Activated naive CD4-positive, alpha-beta T cell treated with Interleukin-2 at 50 U/mL for 16 hours (primary cell): ENCODE measurements around the gene CSHL1.
"Not testable (repeated sequence)": the region's sequence is repeated elsewhere in the genome, so short reads cannot be mapped to it uniquely, and the experiment has no call there.

Experiments used
- DNase-seq: peaks from one replicate; pipeline ENCODE4 v3.0.0-alpha.2; 2020

CSHL1 gene

DNA sequence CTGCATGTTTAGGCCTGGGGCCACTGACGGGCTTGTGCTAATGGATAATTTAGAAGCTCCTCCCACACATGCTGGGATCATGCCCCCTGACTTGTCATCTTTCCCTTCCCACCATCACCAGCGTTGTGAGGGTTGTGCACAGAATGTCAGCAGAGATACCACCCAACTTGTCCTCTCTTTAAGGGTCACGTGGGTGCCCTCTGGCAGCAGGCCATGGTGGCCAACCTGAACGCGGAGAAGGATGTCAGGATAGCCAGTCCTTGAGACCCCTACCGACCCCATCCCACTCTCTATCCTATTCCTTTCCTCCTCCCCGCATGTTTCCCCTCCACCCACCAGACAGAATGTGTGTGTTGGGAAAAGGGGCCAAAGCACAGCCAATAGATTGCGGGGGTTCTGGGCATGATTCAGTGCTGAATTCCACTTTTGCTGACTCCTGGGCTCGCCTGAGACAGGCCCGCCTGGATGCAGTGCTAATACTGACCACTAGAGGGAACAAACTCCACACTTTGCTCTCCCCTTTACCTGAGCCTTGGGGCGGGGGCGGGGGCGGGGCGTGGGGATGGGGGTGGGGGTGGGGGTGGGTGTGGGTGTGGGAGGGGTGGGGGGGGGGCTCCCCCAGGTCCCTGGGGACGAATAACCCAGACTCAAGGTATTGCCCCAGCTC, 29.0 kb downstream of the CSHL1 start, which contains the start of gene GH2:
GH2 (minus strand) TSS at position 10 of the 667 bp plus-strand sequence. CDS start 143 bp downstream, outside the sequence.
- DNase-seq = peak; percentile 67

DNA sequence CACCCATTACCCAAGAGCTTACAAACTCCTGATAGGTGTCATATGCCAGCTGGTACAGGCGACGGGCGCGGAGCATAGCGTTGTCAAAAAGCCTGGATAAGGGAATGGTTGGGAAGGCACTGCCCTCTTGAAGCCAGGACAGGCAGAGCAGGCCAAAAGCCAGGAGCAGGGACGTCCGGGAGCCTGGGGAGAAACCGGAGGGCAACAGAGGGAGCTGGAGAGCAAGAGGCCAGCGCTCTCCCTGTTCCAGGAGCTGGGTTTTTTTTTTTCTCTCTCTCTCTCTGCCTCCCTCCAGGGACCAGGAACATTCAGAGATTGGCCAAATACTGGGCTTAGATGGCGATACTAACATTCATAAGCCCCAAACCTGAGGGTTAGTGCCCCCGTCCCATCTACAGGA, 29.7 kb downstream of the CSHL1 start:
- not testable (repeated sequence) for DNase-seq

DNA sequence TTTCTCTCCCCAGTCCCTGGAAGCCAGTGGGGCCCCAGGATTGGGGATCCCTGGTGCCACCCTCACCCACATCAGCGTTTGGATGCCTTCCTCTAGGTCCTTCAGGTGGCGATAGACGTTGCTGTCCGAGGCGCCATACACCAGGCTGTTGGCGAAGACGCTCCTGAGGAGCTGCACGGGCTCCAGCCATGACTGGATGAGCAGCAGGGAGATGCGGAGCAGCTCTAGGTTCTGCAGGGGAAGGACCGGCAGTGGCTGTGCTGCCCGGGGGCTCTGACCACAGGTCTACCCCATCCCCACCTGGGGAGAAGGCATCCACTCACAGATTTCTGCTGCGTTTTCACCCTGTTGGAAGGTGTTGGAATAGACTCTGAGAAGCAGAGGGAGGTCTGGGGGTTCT, 30.4 kb downstream of the CSHL1 start:
- no peak for DNase-seq

- not testable (repeated sequence) for DNase-seq
Measured at GRCh38 chr17:63878413-63878812, 32.6 kb downstream of the CSHL1 start.

DNA sequence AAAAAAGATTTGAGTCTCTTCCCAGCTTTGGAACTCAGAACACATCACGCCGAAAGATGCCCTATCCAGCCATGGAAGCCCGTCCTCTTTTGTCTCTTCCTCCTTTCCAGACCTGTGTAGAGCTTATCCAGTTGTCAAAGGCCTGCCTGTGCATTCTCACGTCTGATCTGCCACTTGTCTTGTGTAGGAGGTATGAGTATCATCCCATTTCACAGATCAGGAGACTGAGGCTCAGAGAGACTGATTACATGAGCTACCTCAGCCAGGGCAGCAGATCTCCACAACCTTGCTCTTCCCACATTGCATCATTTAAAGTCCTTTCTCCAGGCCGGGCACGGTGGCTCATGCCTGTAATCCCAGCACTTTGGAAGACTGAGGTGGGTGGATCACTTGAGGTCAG, 36.4 kb downstream of the CSHL1 start:
- DNase-seq = not testable (repeated sequence)

DNA sequence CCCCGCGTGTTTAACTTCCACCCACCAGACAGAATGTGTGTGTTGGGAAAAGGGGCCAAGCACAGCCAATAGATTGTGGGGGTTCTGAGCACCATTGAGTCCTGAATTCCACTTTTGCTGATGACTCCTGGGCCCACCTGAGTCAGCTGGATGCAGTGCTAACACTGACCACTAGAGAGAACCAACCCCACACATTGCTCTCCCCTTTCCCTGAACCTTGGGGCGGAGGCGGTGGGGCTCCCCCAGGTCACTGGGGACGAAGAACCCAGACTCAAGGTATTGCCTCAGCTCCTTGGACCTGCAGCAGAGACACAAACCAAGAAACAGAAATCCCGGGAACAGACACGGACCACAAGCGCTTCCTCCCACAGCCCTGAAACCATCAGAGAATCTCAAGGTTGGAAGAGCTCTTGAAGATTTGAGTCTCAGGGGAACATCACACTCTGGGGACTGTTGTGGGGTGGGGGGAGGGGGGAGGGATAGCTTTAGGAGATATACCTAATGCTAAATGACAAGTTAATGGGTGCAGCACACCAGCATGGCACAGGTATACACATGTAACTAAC, 36.9 kb downstream of the CSHL1 start:
- DNase-seq = not testable (repeated sequence)

- not testable (repeated sequence) for DNase-seq
Measured at GRCh38 chr17:63873577-63873976, 37.5 kb downstream of the CSHL1 start, which contains the start of gene CSH2. TSS of gene CSH2 (minus strand) at chr17:63873677. CDS start at chr17:63873614, 63 bp downstream.

GRCh38 chr17:63871646-63872365, 39.3 kb downstream of the CSHL1 start:
- DNase-seq = not testable (repeated sequence)

GRCh38 chr17:63870292-63870665, 40.8 kb downstream of the CSHL1 start:
- not testable (repeated sequence) for DNase-seq

DNA sequence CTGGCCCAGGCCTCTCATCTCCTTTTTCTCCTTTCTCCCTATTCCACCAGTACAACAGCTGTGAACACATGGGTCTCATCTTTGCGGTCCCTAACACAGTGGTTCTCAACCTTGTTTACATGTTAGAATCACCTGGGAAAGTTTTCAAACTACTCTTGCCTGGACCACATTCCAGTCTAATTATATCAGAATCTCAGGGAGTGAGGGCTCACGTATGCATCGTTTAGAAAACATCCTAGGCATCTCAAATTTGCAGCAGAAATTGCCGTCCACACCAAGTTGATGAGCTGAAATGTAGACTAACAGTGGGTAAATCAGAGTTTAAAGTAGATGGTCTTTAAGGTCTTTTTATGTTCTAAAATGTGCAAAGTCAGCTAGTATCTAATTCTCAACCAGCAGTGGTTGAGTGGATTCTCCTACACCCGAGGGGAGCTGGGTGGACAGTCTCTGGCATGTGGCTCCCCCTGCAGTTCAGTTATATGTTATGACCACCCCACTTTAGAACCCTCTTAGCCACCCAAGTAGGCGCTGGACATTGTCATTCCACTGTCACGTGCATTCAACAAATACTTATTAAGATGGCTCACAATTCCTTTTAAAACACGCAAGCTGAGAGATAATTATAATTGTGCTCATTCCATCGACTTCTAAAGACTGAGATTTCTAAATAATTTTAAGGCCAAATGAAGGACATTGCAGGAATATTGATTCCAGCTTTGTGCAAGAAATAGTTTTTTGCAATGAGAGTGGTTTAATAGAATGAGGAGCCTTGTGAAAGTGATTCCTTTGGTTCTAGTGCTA, 41.4 kb downstream of the CSHL1 start:
- not testable (repeated sequence) for DNase-seq

- DNase-seq = not testable (repeated sequence)
Measured at GRCh38 chr17:63866625-63867024, 44.4 kb downstream of the CSHL1 start.
